Esophagus squamous epithelium (tissue), 4 donors: ENCODE results near the gene UPK1B.
"Not testable (repeated sequence)": the region's sequence is repeated elsewhere in the genome, so short reads cannot be mapped to it uniquely, and the experiment has no call there.

Experiments used
- POLR2A ChIP-seq, 4 donors: fragments of 450-650 bp; IDR thresholded peaks; one replicate each; pipeline ENCODE4 v1.6.1; 2017; ENCODE audit warnings: antibody characterized with exemption in 4 of 4, mild to moderate bottlenecking in 4 of 4, moderate library complexity in 3 of 4
- TF ChIP-seq, protein P1 (sequence below), 6 experiments: fragments of 450-650 bp in 4 of 6; fragments of 200-600 bp in 2 of 6; sonication (generic) in 2 of 6; IDR thresholded peaks; one replicate each; pipeline ENCODE4 v1.5.1; 2016 to 2019; ENCODE audit warnings: antibody characterized with exemption in 6 of 6, mild to moderate bottlenecking in 4 of 6, moderate library complexity in 4 of 6

DNA sequence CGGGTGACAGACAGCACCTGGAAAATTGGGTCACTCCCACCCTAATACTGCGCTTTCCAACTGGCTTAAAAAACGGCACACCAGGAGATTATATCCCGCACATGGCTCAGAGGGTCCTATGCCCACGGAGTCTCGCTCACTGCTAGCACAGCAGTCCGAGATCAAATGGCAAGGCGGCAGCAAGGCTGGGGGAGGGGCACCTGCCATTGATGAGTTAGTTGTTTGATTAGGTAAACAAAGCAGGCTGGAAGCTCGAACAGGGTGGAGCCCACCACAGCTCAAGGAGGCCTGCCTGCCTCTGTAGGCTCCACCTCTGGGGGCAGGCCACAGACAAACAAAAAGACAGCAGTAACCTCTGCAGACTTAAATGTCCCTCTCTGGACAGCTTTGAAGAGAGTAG is 8.7 kb upstream of the UPK1B start:
- TF ChIP-seq POLR2A (IDR thresholded peaks at IDR 0.05): not testable (repeated sequence)
- TF ChIP-seq, protein P1, sequence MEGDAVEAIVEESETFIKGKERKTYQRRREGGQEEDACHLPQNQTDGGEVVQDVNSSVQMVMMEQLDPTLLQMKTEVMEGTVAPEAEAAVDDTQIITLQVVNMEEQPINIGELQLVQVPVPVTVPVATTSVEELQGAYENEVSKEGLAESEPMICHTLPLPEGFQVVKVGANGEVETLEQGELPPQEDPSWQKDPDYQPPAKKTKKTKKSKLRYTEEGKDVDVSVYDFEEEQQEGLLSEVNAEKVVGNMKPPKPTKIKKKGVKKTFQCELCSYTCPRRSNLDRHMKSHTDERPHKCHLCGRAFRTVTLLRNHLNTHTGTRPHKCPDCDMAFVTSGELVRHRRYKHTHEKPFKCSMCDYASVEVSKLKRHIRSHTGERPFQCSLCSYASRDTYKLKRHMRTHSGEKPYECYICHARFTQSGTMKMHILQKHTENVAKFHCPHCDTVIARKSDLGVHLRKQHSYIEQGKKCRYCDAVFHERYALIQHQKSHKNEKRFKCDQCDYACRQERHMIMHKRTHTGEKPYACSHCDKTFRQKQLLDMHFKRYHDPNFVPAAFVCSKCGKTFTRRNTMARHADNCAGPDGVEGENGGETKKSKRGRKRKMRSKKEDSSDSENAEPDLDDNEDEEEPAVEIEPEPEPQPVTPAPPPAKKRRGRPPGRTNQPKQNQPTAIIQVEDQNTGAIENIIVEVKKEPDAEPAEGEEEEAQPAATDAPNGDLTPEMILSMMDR (IDR thresholded peaks at IDR 0.05): not testable (repeated sequence)
